Activated CD8-positive, alpha-beta T cell treated with anti-CD3 and anti-CD28 coated beads for 36 hours (primary cell): ENCODE results near the gene MCF2L. TPM values are rescaled to one million over a fixed set of nuclear protein-coding genes. Genes with fewer than 3 reads are reported as not detected.

ENCODE experiments used
- ATAC-seq: fragments of 200-7000 bp; cut with Tn5 transposase; one replicate; pipeline ENCODE4 v1.10.0; 2021; ENCODE audit warnings: mild to moderate bottlenecking, moderate library complexity
- CTCF ChIA-PET: fragments of 350-600 bp; sonication (Branson Sonifier 250); formaldehyde crosslinking; loops from one replicate; lab custom pipeline; 2021; ENCODE audit warnings: antibody characterized with exemption; lab: Charles Lee
- POLR2A ChIA-PET: fragments of 350-600 bp; sonication (Branson Sonifier 250); formaldehyde crosslinking; loops from one replicate; lab custom pipeline; 2021; ENCODE audit warnings: antibody characterized with exemption; lab: Charles Lee
- DNase-seq: peaks from one replicate; pipeline ENCODE4 v3.0.0-alpha.2; 2020
- H3K27ac Mint-ChIP-seq: one replicate; pipeline ENCODE4 v1.8.0; 2021; ENCODE audit warnings: mild to moderate bottlenecking, mixed read lengths
- H3K27me3 Mint-ChIP-seq: one replicate; pipeline ENCODE4 v1.8.0; 2021; ENCODE audit warnings: mixed read lengths
- H3K36me3 Mint-ChIP-seq: one replicate; pipeline ENCODE4 v1.8.0; 2021; ENCODE audit warnings: low read depth, mixed read lengths
- H3K4me1 Mint-ChIP-seq: one replicate; pipeline ENCODE4 v1.8.0; 2021; ENCODE audit warnings: low read depth, mixed read lengths
- H3K4me3 Mint-ChIP-seq: one replicate; pipeline ENCODE4 v1.8.0; 2021; ENCODE audit warnings: mild to moderate bottlenecking, moderate library complexity, mixed read lengths
- H3K9me3 Mint-ChIP-seq: one replicate; pipeline ENCODE4 v1.8.0; 2021; ENCODE audit warnings: mixed read lengths
- CTCF ChIP-seq: fragments of 200-600 bp; IDR thresholded peaks from one replicate; pipeline ENCODE4 v1.8.0; 2022; ENCODE audit warnings: antibody characterized with exemption, mild to moderate bottlenecking
- intact Hi-C: fragments of 100-400 bp; cut with micrococcal nuclease; formaldehyde crosslinking; loops from one replicate; pipeline ENCODE4 v1.10.0; 2022
- total RNA-seq, 2 experiments: library from RNA; stranded (reverse); gene quantifications; one replicate each; pipeline ENCODE4 v1.2.3, GENCODE V29; 2021

MCF2L gene
- total RNA-seq, 2 experiments from 2014 or later, result 7.6 to 8.9 TPM

GRCh38 chr13:112972258-112972657 lies 3.2 kb downstream of the MCF2L start:
- CTCF ChIA-PET, result no interaction called here
- ATAC-seq (no peak), DNase-seq (no peak)
- Mint-ChIP-seq H3K9me3 (peaks cover 4% of the 10 kb centered on the region), H3K27me3 (no peaks in the 10 kb centered on the region), H3K36me3 (no peaks in the 10 kb centered on the region), H3K27ac (no peak overlapping the region), H3K4me1 (peaks cover 23% of the 10 kb centered on the region), H3K4me3 (no peak overlapping the region)
- TF ChIP-seq CTCF, result no peak
- intact Hi-C loops, result no loop called here
- POLR2A ChIA-PET, result no interaction called here

DNA sequence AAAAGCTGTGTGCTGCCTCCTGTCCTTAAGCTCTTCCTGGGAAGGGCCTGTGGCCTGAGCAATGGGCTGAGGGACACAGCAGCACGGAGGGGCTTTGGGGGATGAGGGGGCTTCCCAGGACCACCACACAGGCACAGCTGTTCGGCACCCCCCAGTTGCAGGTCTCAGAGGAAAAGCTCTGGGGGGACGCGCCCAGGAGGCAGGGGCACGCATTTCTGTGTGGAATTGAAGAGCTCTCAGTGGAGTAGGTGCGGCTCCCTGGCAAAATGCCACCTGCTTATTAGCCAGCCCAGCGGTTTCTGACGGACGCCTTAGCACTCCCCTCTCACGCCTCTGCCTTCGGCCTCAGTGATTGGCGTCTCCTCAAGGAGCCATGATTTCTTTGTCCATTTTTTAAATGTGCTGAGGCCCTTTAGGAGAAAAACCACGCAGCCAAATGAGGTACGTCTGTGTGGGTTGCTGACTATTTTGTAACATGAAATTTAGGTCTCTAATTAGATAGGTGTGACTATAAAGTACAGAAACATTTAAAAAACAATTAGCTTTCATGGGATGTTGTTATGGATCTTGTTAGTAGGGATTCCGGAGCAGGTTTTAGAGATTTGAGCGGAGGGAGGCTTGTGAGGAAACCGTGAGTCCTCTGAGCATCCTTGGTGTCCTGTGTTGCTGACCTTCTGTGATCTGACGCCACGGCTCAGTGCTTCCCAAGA lies 4.0 kb downstream of the MCF2L start:
- Mint-ChIP-seq H3K4me3 (no peak overlapping the region), H3K36me3 (no peaks in the 10 kb centered on the region), H3K27me3 (no peaks in the 10 kb centered on the region), H3K4me1 (peaks cover 20% of the 10 kb centered on the region), H3K9me3 (peaks cover 4% of the 10 kb centered on the region), H3K27ac (no peak overlapping the region)
- ATAC-seq (no peak), DNase-seq (no peak)
- intact Hi-C loops, result no loop called here
- CTCF ChIA-PET, result no interaction called here
- POLR2A ChIA-PET, result no interaction called here
- no peak for TF ChIP-seq CTCF

DNA sequence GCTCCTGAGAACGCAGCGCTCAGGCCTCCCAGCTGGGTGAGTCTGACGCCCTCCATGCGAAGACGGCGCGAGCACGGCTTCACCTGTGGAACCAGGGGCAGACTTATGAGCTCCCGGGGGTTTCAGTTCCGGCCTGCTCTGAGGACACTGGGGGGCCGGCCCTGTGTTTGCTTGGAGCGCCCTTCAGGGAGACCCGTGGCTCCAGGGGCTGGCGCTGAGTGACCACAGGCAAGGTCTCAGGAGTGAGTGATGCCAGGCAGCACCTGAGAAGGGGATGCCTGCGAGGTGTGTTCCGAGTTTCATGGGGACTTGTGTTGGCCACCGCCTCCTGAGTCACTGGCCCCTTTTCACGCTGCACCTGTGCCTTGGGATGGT lies 4.5 kb downstream of the MCF2L start:
- H3K4me3 Mint-ChIP-seq, result no peak overlapping the region

DNA sequence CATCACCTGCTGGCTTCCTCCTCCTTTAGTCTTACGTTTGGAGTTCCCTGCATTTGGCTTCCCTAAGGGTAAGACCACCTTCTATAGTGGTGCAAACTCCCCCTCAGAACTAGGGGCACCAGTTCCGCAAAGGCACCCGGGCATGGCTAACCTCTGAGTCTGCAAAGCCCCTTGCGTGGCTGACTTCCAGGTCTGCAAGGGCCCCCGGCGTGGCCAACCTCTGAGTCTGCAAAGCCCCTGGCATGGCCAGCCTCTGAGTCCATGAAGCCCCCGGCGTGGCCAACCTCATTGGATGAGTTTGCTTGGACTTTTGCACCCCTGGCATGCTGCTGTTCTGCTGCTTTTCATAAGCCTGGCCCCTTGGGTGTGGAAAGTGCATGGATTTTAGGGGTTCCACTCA lies 5.1 kb downstream of the MCF2L start:
- ChIA-PET POLR2A (no interaction called here), CTCF (no interaction called here)
- Mint-ChIP-seq H3K9me3 (peaks cover 4% of the 10 kb centered on the region), H3K27me3 (no peaks in the 10 kb centered on the region), H3K4me1 (peaks cover 17% of the 10 kb centered on the region), H3K4me3 (no peak overlapping the region), H3K36me3 (no peaks in the 10 kb centered on the region), H3K27ac (no peak overlapping the region)
- DNase-seq, result no peak
- intact Hi-C loops, result no loop called here
- ATAC-seq, result no peak
- TF ChIP-seq CTCF, result no peak

More for the DNA sequence above, 4.5 kb downstream of the MCF2L start:
- CTCF ChIA-PET, result no interaction called here
- intact Hi-C loops, result no loop called here
- DNase-seq, result no peak
- no peak for ATAC-seq
- POLR2A ChIA-PET, result no interaction called here
- Mint-ChIP-seq H3K27ac (no peak overlapping the region), H3K4me1 (peaks cover 18% of the 10 kb centered on the region), H3K27me3 (no peaks in the 10 kb centered on the region), H3K9me3 (peaks cover 4% of the 10 kb centered on the region), H3K36me3 (no peaks in the 10 kb centered on the region)
- TF ChIP-seq CTCF, result no peak

GRCh38 chr13:112974671-112975070 lies 5.7 kb downstream of the MCF2L start:
- ATAC-seq (no peak), DNase-seq (no peak)
- no peak for TF ChIP-seq CTCF
- Mint-ChIP-seq H3K9me3 (peaks cover 4% of the 10 kb centered on the region), H3K4me1 (peaks cover 14% of the 10 kb centered on the region), H3K27ac (no peak overlapping the region), H3K4me3 (no peak overlapping the region), H3K27me3 (no peaks in the 10 kb centered on the region), H3K36me3 (no peaks in the 10 kb centered on the region)
- intact Hi-C loops, result no loop called here
- CTCF ChIA-PET, result interaction anchor here (1.1 kb wide), 1 partner anchor 31 kb away, joined by 3 read pairs; no protein-coding TSS in a partner anchor
- POLR2A ChIA-PET, result no interaction called here
